ENCODE data around the gene NAV1.
"Not testable (repeated sequence)": the region's sequence is repeated elsewhere in the genome, so short reads cannot be mapped to it uniquely, and the experiment has no call there.

The NAV1 gene

DNA sequence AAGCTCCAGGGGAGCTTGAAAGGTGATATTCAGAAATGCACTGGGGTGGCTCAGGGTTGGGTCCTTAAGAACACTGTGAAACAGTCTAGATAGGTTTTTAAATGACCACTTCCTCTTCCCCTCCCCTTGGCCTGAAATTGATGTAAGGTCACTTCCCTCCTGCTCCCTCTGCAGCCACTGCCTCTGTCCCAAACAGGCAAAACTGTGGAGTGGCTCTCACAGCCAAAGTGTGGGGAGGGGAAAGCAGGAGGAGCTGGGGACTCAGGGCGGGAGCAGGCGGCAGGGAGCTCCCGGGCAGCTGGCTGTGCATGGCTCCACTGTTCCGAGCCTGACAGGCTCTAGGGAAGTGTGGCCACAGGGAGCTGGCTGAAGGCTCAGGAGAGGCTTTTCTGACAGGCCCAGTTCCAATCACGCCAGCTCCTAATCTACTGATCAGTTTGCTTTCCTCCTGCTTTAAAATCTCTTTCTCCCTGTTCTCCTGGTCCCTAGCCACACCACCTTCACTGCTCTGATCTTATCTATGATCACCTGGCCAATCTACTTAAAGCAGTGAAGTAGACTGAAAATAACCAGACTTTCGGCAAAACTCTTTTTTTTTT lies 26.9 kb upstream of the NAV1 start:
- peaks cover 31 to 54% (median 45%) of the 10 kb centered on the region in 10 experiments for H3K4me1 ChIP-seq
- no peak overlapping the region for H3K4me3 ChIP-seq
- H3K4me2 ChIP-seq: peak overlapping the region; percentile 14 to 74 (median 52); a peak in 20 of 22 replicates

DNA sequence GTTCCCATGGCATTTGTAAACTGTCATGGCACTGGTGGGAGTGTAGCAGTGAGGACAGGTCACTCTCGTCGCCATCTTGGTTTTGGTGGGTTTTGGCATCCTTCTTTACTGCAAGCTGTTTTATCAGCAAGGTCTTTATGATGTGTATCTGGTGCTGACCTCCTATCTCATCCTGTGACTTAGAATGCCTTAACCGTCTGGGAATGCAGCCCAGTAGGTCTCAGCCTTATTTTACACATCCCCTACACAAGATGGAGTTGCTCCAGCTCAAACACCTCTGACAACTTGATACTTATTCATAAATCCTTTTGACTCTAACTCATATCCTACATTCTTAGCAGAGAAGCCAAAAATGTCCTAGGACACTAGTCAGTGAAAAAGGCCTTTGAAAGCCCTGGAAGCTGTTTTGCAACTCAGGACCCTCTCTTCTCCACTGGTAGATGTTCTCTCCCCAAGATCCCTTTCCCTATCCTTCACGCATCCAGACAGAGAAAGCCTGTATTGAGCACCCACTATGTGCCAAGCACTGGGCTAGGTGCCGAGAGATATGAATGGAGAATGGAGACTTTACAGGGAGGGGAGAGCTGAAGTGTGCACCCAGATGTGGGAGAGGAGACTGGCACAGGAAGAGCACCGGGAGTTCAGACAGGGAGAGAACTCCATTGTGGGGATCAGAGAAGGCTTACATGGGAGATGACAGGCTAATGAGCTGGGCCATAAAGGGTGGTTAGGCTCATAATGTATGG lies 25.3 kb upstream of the NAV1 start:
- peaks cover 23 to 50% (median 35%) of the 10 kb centered on the region in 10 experiments for H3K4me1 ChIP-seq
- H3K9me3 ChIP-seq (replicated peaks in 1 of 11): no peaks in the 10 kb centered on the region
- H3K36me3 ChIP-seq: no peaks in the 10 kb centered on the region
- TF ChIP-seq Cebpa-rat (IDR thresholded peaks at IDR 0.05): no peak
- H3K27me3 ChIP-seq: no peaks in the 10 kb centered on the region
- H3K4me3 ChIP-seq: no peak overlapping the region
- H3K4me2 ChIP-seq: no peak overlapping the region
- H3K9ac ChIP-seq: no peak overlapping the region
- H3K27ac ChIP-seq: no peak overlapping the region
- no peaks in the 10 kb centered on the region for H4K20me1 ChIP-seq

More for the DNA sequence above, 26.9 kb upstream of the NAV1 start:
- TF ChIP-seq Cebpa-rat (IDR thresholded peaks at IDR 0.05): no peak
- H3K27ac ChIP-seq: peak overlapping the region in 2 of 11 experiments; percentile 2 to 6; a peak in 1 of 22 replicates
- H3K9me3 ChIP-seq (replicated peaks in 1 of 11): no peaks in the 10 kb centered on the region
- H3K9ac ChIP-seq: peak overlapping the region in 6 of 11 experiments; percentile 8 to 41 (median 28); a peak in 11 of 22 replicates
- no peaks in the 10 kb centered on the region for H3K27me3 ChIP-seq
- H4K20me1 ChIP-seq: no peaks in the 10 kb centered on the region
- no peaks in the 10 kb centered on the region for H3K36me3 ChIP-seq

- H3K4me3 ChIP-seq: no peak overlapping the region
- H3K4me2 ChIP-seq: no peak overlapping the region
- TF ChIP-seq Cebpa-rat (IDR thresholded peaks at IDR 0.05): no peak
- H3K27me3 ChIP-seq: no peaks in the 10 kb centered on the region
- H3K36me3 ChIP-seq: no peaks in the 10 kb centered on the region
- H3K9me3 ChIP-seq (replicated peaks in 1 of 11): no peaks in the 10 kb centered on the region
- H3K9ac ChIP-seq: no peak overlapping the region
- H3K27ac ChIP-seq: no peak overlapping the region
- no peaks in the 10 kb centered on the region for H4K20me1 ChIP-seq
- H3K4me1 ChIP-seq: peaks cover 21 to 45% (median 31%) of the 10 kb centered on the region in 10 experiments
These were observed 24.5 kb upstream of the NAV1 start for GRCh38 chr1:201514466-201514865.

GRCh38 chr1:201515062-201515750 lies 23.7 kb upstream of the NAV1 start:
- no peaks in the 10 kb centered on the region for H4K20me1 ChIP-seq
- H3K27ac ChIP-seq: no peak overlapping the region
- H3K4me1 ChIP-seq: peaks cover 17 to 39% (median 27%) of the 10 kb centered on the region in 10 experiments
- no peaks in the 10 kb centered on the region for H3K36me3 ChIP-seq
- no peak overlapping the region for H3K9ac ChIP-seq
- no peak overlapping the region for H3K4me3 ChIP-seq
- no peak for TF ChIP-seq Cebpa-rat (IDR thresholded peaks at IDR 0.05)
- H3K27me3 ChIP-seq: no peaks in the 10 kb centered on the region
- H3K9me3 ChIP-seq (replicated peaks in 1 of 11): no peaks in the 10 kb centered on the region
- H3K4me2 ChIP-seq: no peak overlapping the region

- Histone ChIP-seq H3K4me1 (peaks cover 17 to 38% (median 25%) of the 10 kb centered on the region in 10 experiments), H4K20me1 (no peaks in the 10 kb centered on the region), H3K4me3 (no peak overlapping the region), H3K9ac (no peak overlapping the region), H3K4me2 (peak overlapping the region in 4 of 11 experiments; percentile 12 to 39 (median 20); a peak in 5 of 22 replicates), H3K36me3 (no peaks in the 10 kb centered on the region), H3K27ac (no peak overlapping the region), H3K27me3 (no peaks in the 10 kb centered on the region), H3K9me3 (replicated peaks in 1 of 11) (no peaks in the 10 kb centered on the region)
- TF ChIP-seq Cebpa-rat (IDR thresholded peaks at IDR 0.05): no peak
These were observed 23.0 kb upstream of the NAV1 start for GRCh38 chr1:201515895-201516294.

DNA sequence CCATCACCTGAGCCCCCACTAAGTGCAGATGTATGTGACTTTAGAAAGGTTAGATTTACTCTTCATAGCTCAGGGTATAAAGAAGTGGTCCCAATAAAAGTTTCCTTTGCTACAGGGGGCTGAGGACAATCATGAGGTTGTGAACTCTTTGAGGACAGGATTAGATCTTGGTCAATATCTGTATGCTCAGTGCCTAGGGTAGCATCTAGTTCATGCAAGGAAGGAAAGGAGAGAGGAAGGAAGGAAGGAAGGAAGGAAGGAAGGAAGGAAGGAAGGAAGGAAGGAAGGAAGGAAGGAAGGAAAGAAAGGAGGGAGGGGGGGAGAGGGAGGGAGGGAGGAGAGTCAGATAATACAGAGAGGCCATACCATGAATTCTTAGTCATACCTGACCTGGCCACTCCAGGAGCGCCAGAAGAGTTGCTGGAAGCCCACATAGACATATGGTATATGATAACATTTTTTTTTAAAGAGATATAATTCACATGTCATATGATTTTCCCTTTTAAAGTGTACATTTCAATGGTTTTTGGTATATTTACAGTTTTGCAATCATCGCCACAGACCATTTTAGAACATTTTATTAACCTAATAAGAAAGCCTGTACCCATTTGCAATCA lies 22.3 kb upstream of the NAV1 start:
- no peak overlapping the region for H3K4me3 ChIP-seq
- H3K4me2 ChIP-seq: peak overlapping the region in 4 of 11 experiments; percentile 12 to 39 (median 20); a peak in 5 of 22 replicates
- no peak overlapping the region for H3K27ac ChIP-seq
- H3K4me1 ChIP-seq: peaks cover 13 to 31% (median 20%) of the 10 kb centered on the region in 10 experiments
- H3K9ac ChIP-seq: no peak overlapping the region
- H4K20me1 ChIP-seq: no peaks in the 10 kb centered on the region
- no peaks in the 10 kb centered on the region for H3K27me3 ChIP-seq
- H3K9me3 ChIP-seq (replicated peaks in 1 of 11): no peaks in the 10 kb centered on the region
- no peaks in the 10 kb centered on the region for H3K36me3 ChIP-seq
- no peak for TF ChIP-seq Cebpa-rat (IDR thresholded peaks at IDR 0.05)

DNA sequence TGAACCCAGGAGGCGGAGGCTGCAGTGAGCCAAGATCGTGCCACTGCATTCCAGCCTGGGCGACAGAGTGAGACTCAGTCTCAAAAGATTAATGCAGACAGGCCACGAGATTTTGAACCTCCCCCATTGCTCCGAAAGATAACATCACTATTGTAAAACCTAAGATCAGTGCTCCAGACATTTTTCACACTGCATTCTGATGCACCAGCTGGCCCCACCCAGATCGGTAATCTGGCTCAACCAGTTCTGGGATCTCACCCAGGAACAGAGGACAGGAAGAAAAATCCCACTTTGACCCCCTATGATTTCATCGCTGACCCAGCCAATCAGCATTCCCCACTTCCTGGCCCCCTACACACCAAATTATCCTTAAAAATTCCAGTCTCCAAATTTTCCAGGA lies 21.3 kb upstream of the NAV1 start:
- Histone ChIP-seq H3K9me3 (replicated peaks in 1 of 11) (peaks cover 0 to 1% (median 0%) of the 10 kb centered on the region in 11 experiments; a peak in 4 of 22 replicates), H4K20me1 (no peaks in the 10 kb centered on the region), H3K9ac (no peak overlapping the region), H3K4me1 (peaks cover 3 to 20% (median 12%) of the 10 kb centered on the region in 10 experiments; a peak in 16 of 20 replicates), H3K27me3 (no peaks in the 10 kb centered on the region), H3K4me2 (no peak overlapping the region), H3K36me3 (peaks cover 0 to 5% (median 0%) of the 10 kb centered on the region in 11 experiments; a peak in 1 of 22 replicates), H3K4me3 (no peak overlapping the region), H3K27ac (no peak overlapping the region)
- TF ChIP-seq Cebpa-rat (IDR thresholded peaks at IDR 0.05): no peak

DNA sequence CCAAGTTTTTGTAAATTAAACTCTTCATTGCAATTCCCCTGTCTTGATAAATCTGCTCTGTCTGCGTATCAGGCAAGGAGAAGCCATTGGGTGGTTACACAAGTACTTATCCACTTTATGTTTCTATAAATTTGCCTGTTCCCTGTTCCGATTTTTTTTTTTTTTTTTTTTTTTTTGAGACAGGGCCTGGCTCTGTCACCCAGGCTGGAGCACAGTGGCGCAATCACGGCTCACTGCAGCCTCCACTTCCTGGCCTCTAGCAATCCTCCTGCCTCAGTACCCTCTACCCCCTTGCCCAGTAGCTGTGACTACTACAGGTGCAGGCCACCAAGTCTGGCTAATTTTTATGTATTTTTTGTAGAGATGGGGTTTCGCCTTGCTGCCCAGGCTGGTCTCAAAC lies 20.9 kb upstream of the NAV1 start:
- no peak overlapping the region for H3K4me3 ChIP-seq
- peaks cover 0 to 18% (median 10%) of the 10 kb centered on the region in 10 experiments; a peak in 10 of 20 replicates for H3K4me1 ChIP-seq
- H3K9ac ChIP-seq: no peak overlapping the region
- no peak for TF ChIP-seq Cebpa-rat (IDR thresholded peaks at IDR 0.05)
- peaks cover 0 to 6% (median 0%) of the 10 kb centered on the region in 11 experiments; a peak in 1 of 22 replicates for H3K36me3 ChIP-seq
- no peak overlapping the region for H3K4me2 ChIP-seq
- no peaks in the 10 kb centered on the region for H4K20me1 ChIP-seq
- peaks cover 0 to 5% (median 4%) of the 10 kb centered on the region in 11 experiments; a peak in 5 of 22 replicates for H3K9me3 ChIP-seq (replicated peaks in 1 of 11)
- no peaks in the 10 kb centered on the region for H3K27me3 ChIP-seq
- no peak overlapping the region for H3K27ac ChIP-seq

DNA sequence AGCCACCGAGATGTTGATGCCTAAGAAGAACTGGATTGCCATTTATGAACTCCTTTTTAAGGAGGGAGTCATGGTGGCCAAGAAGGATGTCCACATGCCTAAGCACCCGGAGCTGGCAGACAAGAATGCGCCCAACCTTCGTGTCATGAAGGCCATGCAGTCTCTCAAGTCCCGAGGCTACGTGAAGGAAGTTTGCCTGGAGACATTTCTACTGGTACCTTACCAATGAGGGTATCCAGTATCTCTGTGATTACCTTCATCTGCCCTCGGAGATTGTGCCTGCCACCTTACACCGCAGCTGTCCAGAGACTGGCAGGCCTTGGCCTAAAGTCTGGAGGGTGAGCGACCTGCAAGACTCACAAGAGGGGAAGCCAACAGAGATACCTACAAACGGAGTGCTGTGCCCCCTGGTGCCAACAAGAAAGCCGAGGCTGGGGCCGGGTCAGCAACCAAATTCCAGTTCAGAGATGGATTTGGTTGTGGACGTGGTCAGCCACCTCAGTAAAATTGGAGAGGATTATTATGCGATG lies 18.8 kb upstream of the NAV1 start:
- not testable (repeated sequence) for H4K20me1 ChIP-seq, H3K27me3 ChIP-seq, H3K9ac ChIP-seq, H3K4me2 ChIP-seq, H3K4me3 ChIP-seq, H3K27ac ChIP-seq
- Histone ChIP-seq H3K4me1 (peaks cover 5 to 18% (median 10%) of the 10 kb centered on the region in 10 experiments; a peak in 13 of 20 replicates), H3K36me3 (peaks cover 0 to 21% (median 0%) of the 10 kb centered on the region in 11 experiments; a peak in 3 of 22 replicates), H3K9me3 (replicated peaks in 1 of 11) (peaks cover 10 to 26% (median 21%) of the 10 kb centered on the region in 11 experiments; a peak in 20 of 22 replicates)

Measured in BLaER1 treated with 17β-estradiol and CSF1 and Interleukin-3, amounts not matched to agents 10 nM and 100 nM (cell line).